Fibroblast of lung (primary cell): ENCODE results near the gene TBC1D17. TPM values are rescaled to one million over a fixed set of nuclear protein-coding genes. Genes with fewer than 3 reads are reported as not detected.
A peak's percentile ranks its signal among the peaks of the same experiment; 100 is the strongest.

Experiments
- DNase-seq, 2 donors: peaks; one replicate each; pipeline versions ENCODE4 v3.0.0 to v3.0.0-alpha.2; 2010; ENCODE audit warnings: low read depth in 2 of 2
- H2AFZ ChIP-seq: 2 replicates; pipeline ENCODE4 v1.5.1; 2012; ENCODE audit warnings: low read length, control low read depth, inconsistent platforms
- H3K27ac ChIP-seq: 2 replicates; pipeline ENCODE4 v1.5.1; 2011; ENCODE audit warnings: low read length, control low read depth; ENCODE audit not compliant: insufficient read depth
- H3K27me3 ChIP-seq: 2 replicates; pipeline ENCODE4 v1.5.1; 2011; ENCODE audit warnings: mild to moderate bottlenecking, low read length; ENCODE audit not compliant: control insufficient read depth, insufficient read depth
- H3K36me3 ChIP-seq: 2 replicates; pipeline ENCODE4 v1.5.1; 2011; ENCODE audit warnings: low read length; ENCODE audit not compliant: control insufficient read depth, insufficient read depth
- H3K4me1 ChIP-seq: 2 replicates; pipeline ENCODE4 v1.5.1; 2011; ENCODE audit warnings: low read length; ENCODE audit not compliant: control insufficient read depth, insufficient read depth; ENCODE audit errors: extremely low read depth
- H3K4me2 ChIP-seq: 2 replicates; pipeline ENCODE4 v1.5.1; 2011; ENCODE audit warnings: low read length, control low read depth; ENCODE audit not compliant: insufficient read depth; ENCODE audit errors: extremely low read depth
- H3K4me3 ChIP-seq, 4 experiments: fragments of 200-600 bp in 1 of 4; sonication (generic) in 1 of 4; replicated peaks in 1 of 4; 2 replicates each; pipeline ENCODE4 v1.5.1; 2011 to 2016; ENCODE audit warnings: low read length in 4 of 4, low read depth in 3 of 4, mild to moderate bottlenecking in 3 of 4, control low read depth in 2 of 4, inconsistent platforms in 1 of 4, mixed read lengths in 1 of 4; ENCODE audit not compliant: insufficient read depth in 1 of 4; ENCODE audit errors: control extremely low read depth in 1 of 4
- H3K79me2 ChIP-seq: 2 replicates; pipeline ENCODE4 v1.5.1; 2012; ENCODE audit warnings: mild to moderate bottlenecking, low read length, inconsistent platforms; ENCODE audit not compliant: control insufficient read depth, insufficient read depth
- H3K9ac ChIP-seq: 2 replicates; pipeline ENCODE4 v1.5.1; 2011; ENCODE audit warnings: mild to moderate bottlenecking, low read length, control low read depth; ENCODE audit not compliant: insufficient read depth
- H3K9me3 ChIP-seq: 2 replicates; pipeline ENCODE4 v1.5.1; 2012; ENCODE audit warnings: low read depth, low read length; ENCODE audit not compliant: control insufficient read depth, insufficient read depth
- H4K20me1 ChIP-seq: 2 replicates; pipeline ENCODE4 v1.5.1; 2011; ENCODE audit warnings: low read length; ENCODE audit not compliant: control insufficient read depth, insufficient read depth; ENCODE audit errors: extremely low read depth
- EZH2 ChIP-seq: IDR thresholded peaks from 2 replicates; pipeline ENCODE4 v1.5.1; 2012; ENCODE audit warnings: low read length, control low read depth, mild to moderate bottlenecking; ENCODE audit errors: missing control alignments
- polyA plus RNA-seq, 2 donors: library from polyadenylated mRNA; depleted of rRNA in 1 of 2; stranded (reverse) in 1 of 2; unstranded in 1 of 2; fragments of >200 nt; gene quantifications; 2 replicates each; pipeline ENCODE4 v1.2.1, GENCODE V29; 2011 to 2012; ENCODE audit warnings: missing spikeins in 1 of 2
- total RNA-seq: library from RNA; depleted of rRNA; stranded (reverse); fragments of >200 nt; gene quantifications from 2 replicates; pipeline ENCODE4 v1.2.1, GENCODE V29; 2014
- TF ChIP-seq, protein P1 (sequence below), 2 donors: IDR thresholded peaks in 1 of 2; conservative IDR thresholded peaks in 1 of 2; 1 replicate in 1 of 2; 2 replicates in 1 of 2; pipeline ENCODE4 v1.5.1; 2011 to 2012; ENCODE audit warnings: low read length in 2 of 2, control low read depth in 1 of 2, inconsistent platforms in 1 of 2, low read depth in 1 of 2, mild to moderate bottlenecking in 1 of 2

Gene TBC1D17
- total and polyA plus RNA-seq, 2 donors (not counting 1 experiment from before 2014, with no cell fraction given) = 19.5 to 32.5 TPM

DNA sequence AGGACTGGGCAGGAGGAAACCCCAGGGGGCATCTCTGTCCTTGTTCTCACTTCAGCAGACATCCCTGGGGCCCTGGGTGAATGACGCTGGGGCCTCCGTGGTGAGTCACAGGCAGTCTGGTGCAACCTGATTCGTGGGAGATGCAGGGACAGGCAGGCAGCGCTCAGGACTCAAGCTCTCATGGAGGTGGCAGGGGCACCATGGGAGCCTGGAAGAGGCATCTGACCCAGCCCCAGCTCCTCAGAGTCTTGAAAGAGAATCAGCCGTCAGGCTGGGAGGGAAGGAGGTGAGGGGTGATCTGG, 40.5 kb upstream of the TBC1D17 start:
- Histone ChIP-seq H3K4me2 (no peak overlapping the region), H3K4me3 (no peak overlapping the region), H3K36me3 (peaks cover 17% of the 10 kb centered on the region), H3K4me1 (no peaks in the 10 kb centered on the region), H3K9ac (no peak overlapping the region), H3K27ac (no peak overlapping the region), H4K20me1 (no peaks in the 10 kb centered on the region), H3K79me2 (no peaks in the 10 kb centered on the region), H3K27me3 (no peaks in the 10 kb centered on the region), H3K9me3 (no peaks in the 10 kb centered on the region), H2AFZ (no peak overlapping the region)
- DNase-seq = no peak
- TF ChIP-seq, protein P1, sequence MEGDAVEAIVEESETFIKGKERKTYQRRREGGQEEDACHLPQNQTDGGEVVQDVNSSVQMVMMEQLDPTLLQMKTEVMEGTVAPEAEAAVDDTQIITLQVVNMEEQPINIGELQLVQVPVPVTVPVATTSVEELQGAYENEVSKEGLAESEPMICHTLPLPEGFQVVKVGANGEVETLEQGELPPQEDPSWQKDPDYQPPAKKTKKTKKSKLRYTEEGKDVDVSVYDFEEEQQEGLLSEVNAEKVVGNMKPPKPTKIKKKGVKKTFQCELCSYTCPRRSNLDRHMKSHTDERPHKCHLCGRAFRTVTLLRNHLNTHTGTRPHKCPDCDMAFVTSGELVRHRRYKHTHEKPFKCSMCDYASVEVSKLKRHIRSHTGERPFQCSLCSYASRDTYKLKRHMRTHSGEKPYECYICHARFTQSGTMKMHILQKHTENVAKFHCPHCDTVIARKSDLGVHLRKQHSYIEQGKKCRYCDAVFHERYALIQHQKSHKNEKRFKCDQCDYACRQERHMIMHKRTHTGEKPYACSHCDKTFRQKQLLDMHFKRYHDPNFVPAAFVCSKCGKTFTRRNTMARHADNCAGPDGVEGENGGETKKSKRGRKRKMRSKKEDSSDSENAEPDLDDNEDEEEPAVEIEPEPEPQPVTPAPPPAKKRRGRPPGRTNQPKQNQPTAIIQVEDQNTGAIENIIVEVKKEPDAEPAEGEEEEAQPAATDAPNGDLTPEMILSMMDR (conservative IDR thresholded peaks at IDR 0.05 in 1 of 2, IDR thresholded peaks at IDR 0.05 in 1 of 2; ENCODE audit: low read depth in 1 of 2, low read length in 2 of 2) = no peak
- no peak for TF ChIP-seq EZH2

- Histone ChIP-seq H3K4me2 (no peak overlapping the region), H4K20me1 (no peaks in the 10 kb centered on the region), H3K4me3 (no peak overlapping the region), H3K79me2 (no peaks in the 10 kb centered on the region), H3K27ac (no peak overlapping the region), H3K9me3 (no peaks in the 10 kb centered on the region), H3K4me1 (no peaks in the 10 kb centered on the region), H2AFZ (no peak overlapping the region), H3K9ac (no peak overlapping the region), H3K36me3 (peaks cover 14% of the 10 kb centered on the region), H3K27me3 (no peaks in the 10 kb centered on the region)
- TF ChIP-seq, protein P1 (conservative IDR thresholded peaks at IDR 0.05 in 1 of 2, IDR thresholded peaks at IDR 0.05 in 1 of 2; ENCODE audit: low read depth in 1 of 2, low read length in 2 of 2) = no peak
- no peak for TF ChIP-seq EZH2
- DNase-seq = no peak
Observed at GRCh38 chr19:49837425-49837824, 40.1 kb upstream of the TBC1D17 start.

DNA sequence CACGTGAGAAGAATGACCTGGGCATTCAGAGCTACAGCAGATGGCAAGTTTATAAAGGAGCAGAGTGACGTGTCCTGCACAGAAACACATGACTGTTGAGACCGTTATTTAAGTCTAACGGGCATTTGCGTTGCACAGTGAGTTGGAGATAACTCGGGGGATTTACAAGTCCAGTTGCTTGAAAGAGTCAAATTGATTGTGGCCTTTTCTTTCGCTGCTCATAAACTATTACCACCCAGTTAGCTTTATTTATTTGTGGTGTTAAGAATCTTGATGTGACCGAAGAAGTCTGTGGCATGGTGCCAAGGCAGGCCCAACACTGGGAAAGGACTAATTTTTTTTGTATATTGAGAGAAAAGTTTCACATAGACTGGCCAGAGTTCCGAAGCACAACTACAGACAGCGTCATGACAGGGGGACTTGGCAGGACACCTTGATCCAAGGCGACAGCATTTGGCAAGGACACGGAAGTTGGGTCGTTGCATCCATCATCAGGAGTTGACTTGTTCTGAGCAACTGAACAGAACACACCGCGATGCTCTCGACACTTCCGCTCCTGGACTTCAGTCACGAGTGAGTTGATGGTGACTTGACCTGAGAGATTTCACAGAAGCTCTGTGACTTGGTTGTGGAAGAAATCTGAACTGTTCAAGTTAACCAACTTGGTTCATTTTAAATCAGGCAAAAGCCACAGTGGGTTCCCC, 38.5 kb upstream of the TBC1D17 start:
- H4K20me1 ChIP-seq = no peaks in the 10 kb centered on the region
- no peak overlapping the region for H3K4me3 ChIP-seq
- H3K27ac ChIP-seq = no peak overlapping the region
- H3K9me3 ChIP-seq = no peaks in the 10 kb centered on the region
- H3K36me3 ChIP-seq = peaks cover 14% of the 10 kb centered on the region
- H3K4me2 ChIP-seq = no peak overlapping the region
- H3K27me3 ChIP-seq = no peaks in the 10 kb centered on the region
- peak in 1 of 2 donors; percentile 31 for DNase-seq
- H2AFZ ChIP-seq = no peak overlapping the region
- TF ChIP-seq, protein P1 (conservative IDR thresholded peaks at IDR 0.05 in 1 of 2, IDR thresholded peaks at IDR 0.05 in 1 of 2; ENCODE audit: low read depth in 1 of 2, low read length in 2 of 2) = no peak
- no peak for TF ChIP-seq EZH2
- no peaks in the 10 kb centered on the region for H3K79me2 ChIP-seq
- no peaks in the 10 kb centered on the region for H3K4me1 ChIP-seq
- no peak overlapping the region for H3K9ac ChIP-seq
